GM21390 (cell line): Measurements from ENCODE around the gene EN2.
A peak's percentile ranks its signal among the peaks of the same experiment; 100 is the strongest.

Source experiments
- ATAC-seq: cut with Tn5 transposase; IDR thresholded peaks from one replicate; pipeline ENCODE4 v1.9.1; 2021; ENCODE audit not compliant: unreplicated experiment

The EN2 gene

GRCh38 chr7:155463114-155463811 lies 5.3 kb downstream of the EN2 start:
- ATAC-seq: no peak

GRCh38 chr7:155464183-155464582 lies 6.3 kb downstream of the EN2 start:
- no peak for ATAC-seq

- ATAC-seq: no peak
These were observed 7.2 kb downstream of the EN2 start for GRCh38 chr7:155464948-155465739.

- no peak for ATAC-seq
These were observed 7.8 kb downstream of the EN2 start for GRCh38 chr7:155465761-155466141.

- ATAC-seq: no peak
These were observed 8.3 kb downstream of the EN2 start for GRCh38 chr7:155466142-155466813.

- ATAC-seq: no peak
These were observed 9.1 kb downstream of the EN2 start for GRCh38 chr7:155466814-155467733.

- ATAC-seq: no peak
These were observed 10.2 kb downstream of the EN2 start for GRCh38 chr7:155467846-155468784.

- ATAC-seq: no peak
These were observed 10.8 kb downstream of the EN2 start for GRCh38 chr7:155468785-155469148.

GRCh38 chr7:155469311-155470185 lies 11.6 kb downstream of the EN2 start:
- no peak for ATAC-seq

- no peak for ATAC-seq
These were observed 12.2 kb downstream of the EN2 start for GRCh38 chr7:155470186-155470487.

GRCh38 chr7:155470686-155471638 lies 13.0 kb downstream of the EN2 start:
- ATAC-seq: no peak

- no peak for ATAC-seq
These were observed 13.8 kb downstream of the EN2 start for GRCh38 chr7:155471718-155472117.

- ATAC-seq: peak; percentile 96
These were observed 19.5 kb downstream of the EN2 start for GRCh38 chr7:155477476-155477875.

- ATAC-seq: no peak
These were observed 23.8 kb downstream of the EN2 start for GRCh38 chr7:155481764-155482163.

GRCh38 chr7:155482511-155483183 lies 24.7 kb downstream of the EN2 start:
- no peak for ATAC-seq

- no peak for ATAC-seq
These were observed 25.3 kb downstream of the EN2 start for GRCh38 chr7:155483245-155483644.

GRCh38 chr7:155483868-155484325 lies 26.0 kb downstream of the EN2 start:
- ATAC-seq: no peak
